Gastroesophageal sphincter (tissue), 4 donors: ENCODE data around the gene OXER1. TPM values are rescaled to one million over a fixed set of nuclear protein-coding genes. Genes with fewer than 3 reads are reported as not detected.
A peak's percentile ranks its signal among the peaks of the same experiment; 100 is the strongest.

Source experiments
- ATAC-seq: fragments of 150-250 bp; one replicate; pipeline ENCODE4 v1.9.1; 2016; ENCODE audit warnings: mild to moderate bottlenecking, moderate library complexity
- H3K27ac ChIP-seq, 4 donors: fragments of 200-600 bp; sonication (generic) in 3 of 4; 1 replicate in 3 of 4; 2 replicates in 1 of 4; pipeline ENCODE4 v1.5.1; 2016 to 2019
- H3K27me3 ChIP-seq: fragments of 200-600 bp; sonication (generic); one replicate; pipeline ENCODE4 v1.5.1; 2019
- H3K36me3 ChIP-seq, 2 donors: fragments of 200-600 bp; sonication (generic); one replicate each; pipeline ENCODE4 v1.5.1; 2019; ENCODE audit warnings: control low read depth in 1 of 2
- H3K4me1 ChIP-seq, 3 donors: fragments of 200-600 bp; sonication (generic); 1 replicate in 2 of 3; 2 replicates in 1 of 3; pipeline ENCODE4 v1.5.1; 2016 to 2019; ENCODE audit warnings: control low read depth in 2 of 3
- H3K4me3 ChIP-seq, 2 donors: fragments of 200-600 bp; sonication (generic); one replicate each; pipeline ENCODE4 v1.5.1; 2019; ENCODE audit warnings: mild to moderate bottlenecking in 1 of 2, moderate library complexity in 1 of 2
- H3K9me3 ChIP-seq, 3 donors: fragments of 200-600 bp; sonication (generic); one replicate each; pipeline ENCODE4 v1.5.1; 2017 to 2019; ENCODE audit warnings: control low read depth in 2 of 3
- CTCF ChIP-seq, 4 experiments: fragments of 200-600 bp in 2 of 4; fragments of 450-650 bp in 2 of 4; sonication (generic) in 1 of 4; IDR thresholded peaks; one replicate each; pipeline ENCODE4 v1.5.1; 2017 to 2019; ENCODE audit warnings: antibody characterized with exemption in 4 of 4, mild to moderate bottlenecking in 2 of 4, moderate library complexity in 2 of 4
- EP300 ChIP-seq: sonication (generic); formaldehyde crosslinking; IDR thresholded peaks from one replicate; pipeline ENCODE4 v1.6.1; 2017; ENCODE audit warnings: antibody characterized with exemption, mild to moderate bottlenecking
- POLR2A ChIP-seq, 2 donors: fragments of 450-650 bp; IDR thresholded peaks; one replicate each; pipeline ENCODE4 v1.6.1; 2017; ENCODE audit warnings: antibody characterized with exemption in 2 of 2, mild to moderate bottlenecking in 2 of 2, moderate library complexity in 1 of 2
- POLR2AphosphoS5 ChIP-seq: sonication (generic); formaldehyde crosslinking; IDR thresholded peaks from one replicate; pipeline ENCODE4 v1.6.1; 2017; ENCODE audit warnings: antibody characterized with exemption
- WGBS, 2 donors: methylation state at CpG; one replicate each; pipeline ENCODE4 v1.1.5; 2018; ENCODE audit warnings: low coverage in 1 of 2; 5-methylcytosine and 5-hydroxymethylcytosine counted together
- total RNA-seq, 4 donors: library from RNA; depleted of rRNA; stranded (reverse); fragments of >200 nt; gene quantifications; one replicate each; pipeline ENCODE4 v1.1.0, GENCODE V29; 2016

Gene OXER1
- total RNA-seq, 4 donors from 2014 or later: 0.37 to 2.3 (median 1.2) TPM

GRCh38 chr2:42781181-42781580 lies 17.2 kb upstream of the OXER1 start:
- Histone ChIP-seq H3K27me3 (no peaks in the 10 kb centered on the region), H3K36me3 (peaks cover 0 to 15% of the 10 kb centered on the region in 2 donors), H3K4me1 (peaks cover 0 to 2% (median 0%) of the 10 kb centered on the region in 3 donors), H3K4me3 (no peak overlapping the region), H3K27ac (no peak overlapping the region), H3K9me3 (no peaks in the 10 kb centered on the region)
- 100% methylated on average over 1 of the region's 1 CpG; no CpG with 5 or more reads in 1 of the 2 donors for WGBS, 2 donors
- no peak for ATAC-seq
- TF ChIP-seq CTCF (IDR thresholded peaks at IDR 0.05) (no peak), POLR2AphosphoS5 (no peak), POLR2A (IDR thresholded peaks at IDR 0.05) (no peak), EP300 (no peak)

- H3K9me3 ChIP-seq: no peaks in the 10 kb centered on the region
- H3K27me3 ChIP-seq: no peaks in the 10 kb centered on the region
- H3K36me3 ChIP-seq: peaks cover 0 to 9% of the 10 kb centered on the region in 2 donors
- H3K4me1 ChIP-seq: no peaks in the 10 kb centered on the region
- no peak for TF ChIP-seq EP300
- TF ChIP-seq POLR2AphosphoS5: no peak
- TF ChIP-seq POLR2A (IDR thresholded peaks at IDR 0.05): no peak
- TF ChIP-seq CTCF (IDR thresholded peaks at IDR 0.05): no peak
- H3K4me3 ChIP-seq: no peak overlapping the region
- ATAC-seq: peak; percentile 66
- WGBS, 2 donors: 82 to 100% methylated on average over 1 to 3 of the region's 3 CpGs
- H3K27ac ChIP-seq: no peak overlapping the region
Observed at GRCh38 chr2:42777883-42778805, 14.2 kb upstream of the OXER1 start.

- no peak for TF ChIP-seq EP300
- TF ChIP-seq POLR2AphosphoS5: no peak
- TF ChIP-seq CTCF (IDR thresholded peaks at IDR 0.05): no peak
- TF ChIP-seq POLR2A (IDR thresholded peaks at IDR 0.05): no peak
- no peak for ATAC-seq
- no peaks in the 10 kb centered on the region for H3K9me3 ChIP-seq
- H3K4me1 ChIP-seq: no peaks in the 10 kb centered on the region
- H3K27ac ChIP-seq: no peak overlapping the region
- WGBS, 2 donors: 44 to 56% methylated on average over 3 of the region's 3 CpGs
- no peaks in the 10 kb centered on the region for H3K36me3 ChIP-seq
- no peaks in the 10 kb centered on the region for H3K27me3 ChIP-seq
- no peak overlapping the region for H3K4me3 ChIP-seq
Observed at GRCh38 chr2:42775810-42776209, 11.9 kb upstream of the OXER1 start.

GRCh38 chr2:42775186-42775585 lies 11.3 kb upstream of the OXER1 start:
- Histone ChIP-seq H3K4me1 (no peaks in the 10 kb centered on the region), H3K9me3 (no peaks in the 10 kb centered on the region), H3K27ac (no peak overlapping the region), H3K36me3 (no peaks in the 10 kb centered on the region), H3K27me3 (no peaks in the 10 kb centered on the region), H3K4me3 (no peak overlapping the region)
- ATAC-seq: no peak
- WGBS, 2 donors: 53 to 73% methylated on average over 2 of the region's 2 CpGs
- TF ChIP-seq EP300 (no peak), POLR2A (IDR thresholded peaks at IDR 0.05) (no peak)

- no peak for ATAC-seq
- Histone ChIP-seq H3K9me3 (no peaks in the 10 kb centered on the region), H3K27me3 (no peaks in the 10 kb centered on the region), H3K4me1 (no peaks in the 10 kb centered on the region), H3K4me3 (no peak overlapping the region), H3K36me3 (peaks cover 0 to 9% of the 10 kb centered on the region in 2 donors), H3K27ac (no peak overlapping the region)
- 79 to 89% methylated on average over 1 to 2 of the region's 5 CpGs for WGBS, 2 donors
- TF ChIP-seq POLR2AphosphoS5: no peak
- TF ChIP-seq CTCF (IDR thresholded peaks at IDR 0.05): no peak
- TF ChIP-seq EP300: no peak
- TF ChIP-seq POLR2A (IDR thresholded peaks at IDR 0.05): no peak
Observed at GRCh38 chr2:42771546-42772153, 7.7 kb upstream of the OXER1 start.
